OCI-M2 (cell line): ENCODE data around the gene SERPINI1.
"Not testable (repeated sequence)": the region's sequence is repeated elsewhere in the genome, so short reads cannot be mapped to it uniquely, and the experiment has no call there.

Experiments
- DNase-seq: peaks from one replicate; lab custom pipeline; 2025; ENCODE audit not compliant: unreplicated experiment; lab: John Stamatoyannopoulos, UW

Gene SERPINI1

GRCh38 chr3:167785790-167786189 lies 50.3 kb downstream of the SERPINI1 start:
- no peak for DNase-seq

- DNase-seq, result no peak
These were observed 51.9 kb downstream of the SERPINI1 start for GRCh38 chr3:167787440-167787839.

- DNase-seq, result no peak
These were observed 62.9 kb downstream of the SERPINI1 start for GRCh38 chr3:167798443-167798842.

- no peak for DNase-seq
These were observed 73.4 kb downstream of the SERPINI1 start for GRCh38 chr3:167808910-167809309.

GRCh38 chr3:167810236-167810635 lies 74.7 kb downstream of the SERPINI1 start:
- no peak for DNase-seq

- DNase-seq, result no peak
These were observed 75.5 kb downstream of the SERPINI1 start for GRCh38 chr3:167811031-167811430.

- no peak for DNase-seq
These were observed 77.9 kb downstream of the SERPINI1 start for GRCh38 chr3:167813169-167814123.

GRCh38 chr3:167814441-167814951 lies 79.0 kb downstream of the SERPINI1 start:
- DNase-seq, result no peak

GRCh38 chr3:167816953-167817352 lies 81.4 kb downstream of the SERPINI1 start:
- no peak for DNase-seq

GRCh38 chr3:167820102-167820865 lies 84.8 kb downstream of the SERPINI1 start:
- no peak for DNase-seq

- DNase-seq, result no peak
These were observed 85.8 kb downstream of the SERPINI1 start for GRCh38 chr3:167821248-167821805.

GRCh38 chr3:167823738-167824137 lies 88.2 kb downstream of the SERPINI1 start:
- DNase-seq, result no peak

- not testable (repeated sequence) for DNase-seq
These were observed 92.1 kb downstream of the SERPINI1 start for GRCh38 chr3:167827588-167827987.

- no peak for DNase-seq
These were observed 93.5 kb downstream of the SERPINI1 start for GRCh38 chr3:167829071-167829470.

GRCh38 chr3:167830007-167830406 lies 94.5 kb downstream of the SERPINI1 start:
- no peak for DNase-seq

- DNase-seq, result no peak
These were observed 99.8 kb downstream of the SERPINI1 start for GRCh38 chr3:167835359-167835758.

GRCh38 chr3:167835953-167836352 lies 100.4 kb downstream of the SERPINI1 start:
- no peak for DNase-seq

- DNase-seq, result no peak
These were observed 101.9 kb downstream of the SERPINI1 start for GRCh38 chr3:167837466-167837865.

GRCh38 chr3:167839460-167840134 lies 104.1 kb downstream of the SERPINI1 start:
- DNase-seq, result no peak

GRCh38 chr3:167840247-167840646 lies 104.7 kb downstream of the SERPINI1 start:
- no peak for DNase-seq

GRCh38 chr3:167843481-167843880 lies 108.0 kb downstream of the SERPINI1 start:
- DNase-seq, result no peak
